Esophagus squamous epithelium (tissue), 4 donors: ENCODE measurements around the gene TXNL1.

Experiments
- CTCF ChIP-seq, 6 experiments: fragments of 450-650 bp in 4 of 6; fragments of 200-600 bp in 2 of 6; sonication (generic) in 2 of 6; IDR thresholded peaks; one replicate each; pipeline ENCODE4 v1.5.1; 2016 to 2019; ENCODE audit warnings: antibody characterized with exemption in 6 of 6, mild to moderate bottlenecking in 4 of 6, moderate library complexity in 4 of 6
- POLR2A ChIP-seq, 4 donors: fragments of 450-650 bp; IDR thresholded peaks; one replicate each; pipeline ENCODE4 v1.6.1; 2017; ENCODE audit warnings: antibody characterized with exemption in 4 of 4, mild to moderate bottlenecking in 4 of 4, moderate library complexity in 3 of 4

GRCh38 chr18:56570978-56571377 is 67.4 kb downstream of the TXNL1 start:
- TF ChIP-seq POLR2A (IDR thresholded peaks at IDR 0.05) (no peak), CTCF (IDR thresholded peaks at IDR 0.05) (no peak)
